AG04450 (cell line): ENCODE results near the gene ZDHHC14. TPM values are rescaled to one million over a fixed set of nuclear protein-coding genes. Genes with fewer than 3 reads are reported as not detected.

Experiments used
- CTCF ChIA-PET: fragments of 300-600, 350-600 bp; formaldehyde crosslinking; extraction: SDS; loops from one replicate; lab custom pipeline; 2022; ENCODE audit warnings: antibody characterized with exemption, inconsistent platforms; lab: Charles Lee
- POLR2A ChIA-PET: fragments of 350-600 bp; formaldehyde crosslinking; extraction: SDS; loops from one replicate; lab custom pipeline; 2021; ENCODE audit warnings: antibody characterized with exemption, inconsistent platforms; lab: Yijun Ruan, JAX
- DNase-seq: peaks from one replicate; pipeline ENCODE4 v3.0.0-alpha.2; 2011; ENCODE audit warnings: low read depth, low spot score
- H3K27ac ChIP-seq: one replicate; pipeline ENCODE4 v1.5.1; 2012; ENCODE audit warnings: low read depth, low read length, control low read depth
- H3K27me3 ChIP-seq: one replicate; pipeline ENCODE4 v1.6.0; 2012; ENCODE audit warnings: low read length; ENCODE audit not compliant: control insufficient read depth, insufficient read depth
- H3K4me3 ChIP-seq: 2 replicates; pipeline ENCODE4 v1.5.1; 2011; ENCODE audit warnings: mild to moderate bottlenecking, low read depth, low read length, control low read depth
- H3K9me3 ChIP-seq: 2 replicates; pipeline ENCODE4 v1.5.1; 2012; ENCODE audit warnings: low read length; ENCODE audit not compliant: control insufficient read depth, insufficient read depth
- polyA plus RNA-seq: library from polyadenylated mRNA; depleted of rRNA; stranded (reverse); fragments of >200 nt; gene quantifications from 2 replicates; pipeline ENCODE4 v1.2.3, GENCODE V29; 2011
- TF ChIP-seq, protein P1 (sequence below): IDR thresholded peaks from 2 replicates; pipeline ENCODE4 v1.5.1; 2011; ENCODE audit warnings: low read depth, low read length, control low read depth, inconsistent platforms

ZDHHC14 gene
- polyA plus RNA-seq, 1 experiment: 2.2 TPM

DNA sequence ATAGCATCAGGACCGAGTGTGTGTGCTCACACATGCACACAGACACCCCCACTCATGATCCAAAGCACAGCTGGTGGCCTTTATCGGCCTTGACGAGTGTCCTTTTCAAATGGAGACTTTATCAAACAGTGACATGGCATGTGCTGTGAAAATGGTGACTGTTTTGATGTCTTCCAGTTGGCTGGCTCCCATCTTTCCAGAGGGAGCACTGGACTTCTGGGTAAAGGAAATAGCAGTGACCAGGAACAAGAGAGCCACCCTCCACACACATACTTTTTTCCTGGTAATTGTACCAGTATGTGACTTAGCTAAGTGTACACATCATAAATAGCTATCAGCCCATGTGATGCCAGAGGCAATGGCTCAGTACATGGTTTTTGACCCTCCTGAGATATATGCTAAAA, 52.7 kb downstream of the ZDHHC14 start:
- Histone ChIP-seq H3K4me3 (no peak overlapping the region), H3K27ac (no peak overlapping the region), H3K9me3 (no peaks in the 10 kb centered on the region), H3K27me3 (peaks cover 2% of the 10 kb centered on the region)
- CTCF ChIA-PET: no interaction called here
- TF ChIP-seq, protein P1, sequence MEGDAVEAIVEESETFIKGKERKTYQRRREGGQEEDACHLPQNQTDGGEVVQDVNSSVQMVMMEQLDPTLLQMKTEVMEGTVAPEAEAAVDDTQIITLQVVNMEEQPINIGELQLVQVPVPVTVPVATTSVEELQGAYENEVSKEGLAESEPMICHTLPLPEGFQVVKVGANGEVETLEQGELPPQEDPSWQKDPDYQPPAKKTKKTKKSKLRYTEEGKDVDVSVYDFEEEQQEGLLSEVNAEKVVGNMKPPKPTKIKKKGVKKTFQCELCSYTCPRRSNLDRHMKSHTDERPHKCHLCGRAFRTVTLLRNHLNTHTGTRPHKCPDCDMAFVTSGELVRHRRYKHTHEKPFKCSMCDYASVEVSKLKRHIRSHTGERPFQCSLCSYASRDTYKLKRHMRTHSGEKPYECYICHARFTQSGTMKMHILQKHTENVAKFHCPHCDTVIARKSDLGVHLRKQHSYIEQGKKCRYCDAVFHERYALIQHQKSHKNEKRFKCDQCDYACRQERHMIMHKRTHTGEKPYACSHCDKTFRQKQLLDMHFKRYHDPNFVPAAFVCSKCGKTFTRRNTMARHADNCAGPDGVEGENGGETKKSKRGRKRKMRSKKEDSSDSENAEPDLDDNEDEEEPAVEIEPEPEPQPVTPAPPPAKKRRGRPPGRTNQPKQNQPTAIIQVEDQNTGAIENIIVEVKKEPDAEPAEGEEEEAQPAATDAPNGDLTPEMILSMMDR: no peak
- DNase-seq: no peak
- POLR2A ChIA-PET: no interaction called here

DNA sequence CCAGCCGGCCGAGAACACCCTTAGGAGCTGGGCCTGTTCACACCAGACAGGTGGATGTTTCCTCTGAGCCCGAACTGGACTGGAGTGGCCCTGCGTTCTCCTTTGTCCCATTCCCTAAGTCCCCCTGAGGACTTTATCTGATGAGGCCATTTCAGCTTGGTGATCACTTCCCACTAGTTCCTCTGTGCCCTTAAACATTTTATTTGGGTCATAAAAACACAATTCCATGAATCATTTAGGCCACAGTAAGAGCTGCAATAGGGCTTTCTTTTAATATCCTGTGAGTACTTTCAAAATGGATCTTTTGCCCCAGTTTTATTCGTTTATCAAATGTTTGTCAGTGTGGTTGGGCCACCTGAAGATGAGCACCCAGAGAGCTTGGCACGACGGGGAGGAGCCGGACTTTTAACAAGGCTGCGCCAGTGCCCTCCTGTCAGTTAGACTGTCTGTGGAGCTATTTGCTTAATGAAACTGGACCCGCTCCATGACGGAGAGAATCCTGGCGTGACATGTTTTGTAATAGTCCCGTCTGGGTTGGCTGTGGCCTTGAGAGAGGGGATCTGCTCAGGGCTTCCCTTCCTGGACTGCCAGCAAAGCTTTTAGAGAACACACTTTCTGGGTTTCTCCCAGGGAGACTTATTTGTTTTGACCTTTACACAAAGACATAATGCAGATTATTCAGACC, 53.5 kb downstream of the ZDHHC14 start:
- TF ChIP-seq, protein P1: no peak
- Histone ChIP-seq H3K9me3 (no peaks in the 10 kb centered on the region), H3K27me3 (peaks cover 2% of the 10 kb centered on the region), H3K4me3 (no peak overlapping the region), H3K27ac (no peak overlapping the region)
- POLR2A ChIA-PET: interaction anchor here (0.6 kb wide), 1 partner anchor 10 kb away, joined by 5 read pairs; no protein-coding TSS in a partner anchor
- CTCF ChIA-PET: interaction anchor here (0.6 kb wide), 1 partner anchor 20 kb away, joined by 3 read pairs; no protein-coding TSS in a partner anchor
- DNase-seq: no peak

DNA sequence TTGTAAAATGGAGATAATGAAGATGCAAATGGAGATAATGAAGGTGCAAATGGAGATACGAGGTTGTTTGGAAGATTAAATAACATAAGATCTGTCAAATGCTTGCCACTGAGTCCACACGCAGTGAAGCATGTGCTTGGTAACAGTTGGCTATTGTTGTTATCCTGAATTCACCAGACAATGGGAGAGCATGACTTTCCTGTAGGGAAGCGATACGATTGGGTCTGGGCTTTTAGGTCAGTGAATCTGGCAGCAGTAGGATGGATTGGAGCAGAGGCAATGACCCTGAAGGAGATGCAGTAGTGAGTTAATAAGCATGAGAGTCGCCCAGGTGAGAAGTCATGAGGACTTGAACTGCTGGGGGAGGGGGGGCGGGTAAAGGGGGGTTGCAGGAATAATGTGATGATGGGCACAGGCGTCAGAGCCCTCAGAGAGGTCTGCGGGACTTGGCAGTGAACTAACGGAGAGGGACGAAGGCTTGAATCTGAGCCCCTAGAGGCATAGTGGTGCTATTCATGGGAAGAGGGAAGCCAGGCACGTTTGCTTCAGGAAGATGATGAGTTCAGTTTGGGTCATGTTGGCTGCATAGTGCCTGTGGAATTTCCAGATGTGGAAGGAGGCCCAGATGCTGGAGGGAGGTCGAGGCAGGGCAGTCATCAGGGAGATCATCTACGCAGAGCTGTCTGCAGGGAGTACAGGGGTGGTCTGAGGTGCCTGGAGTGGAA, 55.4 kb downstream of the ZDHHC14 start:
- TF ChIP-seq, protein P1: no peak
- peaks cover 2% of the 10 kb centered on the region for H3K27me3 ChIP-seq
- no peak for DNase-seq
- no peak overlapping the region for H3K27ac ChIP-seq
- H3K9me3 ChIP-seq: no peaks in the 10 kb centered on the region
- CTCF ChIA-PET: interaction anchor here (0.6 kb wide), 1 partner anchor 11 kb away, joined by 4 read pairs; no protein-coding TSS in a partner anchor
- POLR2A ChIA-PET: no interaction called here
- no peak overlapping the region for H3K4me3 ChIP-seq

DNA sequence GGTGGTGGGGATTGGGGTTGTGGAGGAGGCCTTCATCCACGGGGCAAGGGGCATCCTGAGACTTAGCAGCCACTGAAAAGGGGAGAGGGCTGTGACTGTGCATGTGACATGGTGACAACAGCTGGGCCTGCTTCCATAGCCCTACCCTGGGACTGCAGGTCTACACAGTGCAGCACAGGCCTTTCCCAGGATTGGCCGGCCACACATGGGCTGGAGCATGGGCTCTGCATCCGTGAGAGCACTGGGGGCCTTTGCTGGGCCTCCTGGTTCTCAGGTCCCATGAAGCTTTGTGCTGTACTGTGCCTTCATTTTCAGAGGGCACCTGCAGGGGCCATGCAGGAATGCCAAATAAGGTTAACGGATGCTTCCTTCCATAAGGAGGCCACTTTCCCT, 56.0 kb downstream of the ZDHHC14 start:
- Histone ChIP-seq H3K27ac (no peak overlapping the region), H3K27me3 (peaks cover 2% of the 10 kb centered on the region), H3K4me3 (no peak overlapping the region), H3K9me3 (no peaks in the 10 kb centered on the region)
- POLR2A ChIA-PET: no interaction called here
- DNase-seq: no peak
- TF ChIP-seq, protein P1: no peak
- CTCF ChIA-PET: interaction anchor here (0.6 kb wide), 1 partner anchor 12 kb away, joined by 4 read pairs; no protein-coding TSS in a partner anchor

DNA sequence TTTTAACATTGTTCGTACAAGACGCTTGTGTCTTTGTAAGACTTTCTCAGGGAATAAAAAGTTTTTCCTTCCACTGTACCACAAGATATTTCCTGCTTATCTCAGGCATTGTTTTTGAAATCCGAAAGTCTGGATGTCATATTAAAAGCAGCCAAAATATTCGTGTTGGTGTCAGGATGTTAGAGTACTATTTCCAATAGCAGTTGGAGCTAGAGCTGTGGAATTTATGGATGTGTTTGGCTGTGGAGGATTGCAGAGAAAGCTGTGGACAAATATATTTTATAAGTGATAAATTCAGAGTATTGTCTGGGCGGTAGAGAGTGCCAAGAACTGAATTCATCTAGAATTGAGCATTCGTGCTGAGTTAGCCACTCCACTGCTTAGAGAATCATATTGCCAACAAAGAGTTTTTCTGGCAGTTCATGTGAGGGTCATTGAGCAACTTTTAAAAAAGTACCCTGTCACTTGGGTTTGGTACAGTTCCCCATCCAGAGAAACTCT, 57.7 kb downstream of the ZDHHC14 start:
- CTCF ChIA-PET: no interaction called here
- no peak overlapping the region for H3K4me3 ChIP-seq
- POLR2A ChIA-PET: no interaction called here
- no peaks in the 10 kb centered on the region for H3K9me3 ChIP-seq
- H3K27ac ChIP-seq: no peak overlapping the region
- DNase-seq: no peak
- TF ChIP-seq, protein P1: no peak
- H3K27me3 ChIP-seq: no peaks in the 10 kb centered on the region
